HG03097 (cell line): ENCODE measurements around the gene C18orf32.
"Not testable (repeated sequence)": the region's sequence is repeated elsewhere in the genome, so short reads cannot be mapped to it uniquely, and the experiment has no call there.

Experiments
- ATAC-seq: cut with Tn5 transposase; IDR thresholded peaks from one replicate; pipeline ENCODE4 v1.9.1; 2021; ENCODE audit not compliant: unreplicated experiment, low FRiP score

C18orf32 gene

DNA sequence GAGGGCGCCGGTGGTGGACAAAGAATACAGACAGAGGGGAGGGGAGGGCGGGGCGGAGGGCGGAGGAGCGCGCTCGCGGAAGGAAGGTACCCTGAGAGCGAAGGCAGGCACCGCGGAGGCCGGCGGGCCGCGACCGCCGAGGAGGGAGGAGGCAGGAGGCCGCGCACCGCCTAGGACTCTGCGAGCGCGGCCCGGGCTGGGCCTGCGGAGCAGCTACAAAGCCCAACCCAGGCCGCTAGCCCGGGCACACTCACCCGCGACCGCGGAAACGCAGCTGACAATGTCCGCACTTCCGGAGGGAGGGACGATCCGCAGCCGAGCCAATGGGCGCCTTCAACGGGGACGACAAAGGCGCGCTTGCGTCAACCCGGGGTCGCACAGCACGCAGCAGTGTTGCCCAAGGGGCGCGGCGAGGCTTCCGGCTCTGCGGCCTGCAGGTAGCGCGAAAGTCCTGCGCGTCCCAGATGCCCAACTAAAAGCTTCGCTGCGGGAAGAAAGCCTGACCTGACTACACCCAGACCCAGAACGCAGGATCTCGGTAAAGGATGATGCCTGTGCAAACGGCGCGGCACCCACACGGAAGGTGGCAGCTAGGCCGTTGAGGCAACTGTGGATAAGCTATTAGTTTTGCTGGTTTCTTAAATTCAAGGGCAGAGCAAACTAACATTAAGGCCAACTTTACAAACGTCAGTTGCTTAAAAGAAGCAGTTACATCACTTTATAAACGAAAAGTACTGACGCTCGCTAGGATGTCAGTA, at the start of gene C18orf32:
Gene C18orf32 (minus strand): TSS at position 282 of the 758 bp plus-strand sequence. CDS start 3,486 bp downstream, outside the sequence.
- ATAC-seq, result peak; percentile 89

GRCh38 chr18:49534846-49535601, 48.0 kb upstream of the C18orf32 start:
- no peak for ATAC-seq

DNA sequence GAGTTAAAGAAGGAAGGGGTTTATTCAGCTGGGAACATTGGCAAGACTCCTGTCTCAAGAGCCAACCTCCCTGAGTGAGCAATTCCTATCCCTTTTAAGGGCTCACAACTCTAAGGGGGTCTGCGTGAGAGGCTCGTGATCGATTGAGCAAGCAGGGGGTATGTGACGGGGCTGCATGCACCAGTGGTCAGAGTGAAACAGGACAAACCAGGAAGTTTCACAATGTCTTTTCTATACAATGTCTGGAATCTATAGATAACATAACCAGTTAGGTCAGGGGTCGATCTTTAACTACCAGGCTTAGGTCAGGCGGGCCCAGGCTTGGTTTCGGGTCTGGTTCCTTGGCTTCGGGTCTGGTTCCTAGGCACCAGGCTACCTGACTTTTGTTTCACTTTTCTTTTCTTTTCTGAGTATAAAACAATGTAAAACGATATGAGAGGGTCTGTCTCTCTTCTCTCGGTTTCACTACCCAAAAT, 44.7 kb upstream of the C18orf32 start:
- ATAC-seq, result no peak

DNA sequence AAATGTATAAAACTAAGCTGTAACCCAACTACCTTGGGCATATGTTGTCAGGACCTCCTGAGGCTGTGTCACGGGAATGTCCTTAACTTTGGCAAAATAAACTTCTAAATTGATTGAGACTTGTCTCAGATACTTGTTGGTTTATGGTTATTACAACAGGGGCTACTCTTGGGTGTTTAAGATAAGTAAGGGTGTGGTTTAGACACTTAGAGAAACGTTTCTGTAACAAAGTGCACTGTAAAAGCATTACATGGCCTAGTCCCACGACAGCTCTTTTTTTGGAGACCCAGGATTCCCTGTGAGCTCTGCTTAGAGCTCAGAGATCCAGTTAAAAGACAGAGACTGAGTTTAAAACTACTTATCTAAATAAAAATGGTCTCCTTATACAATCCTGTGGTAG, 42.6 kb upstream of the C18orf32 start:
- no peak for ATAC-seq

- ATAC-seq, result no peak
Measured at GRCh38 chr18:49527631-49528327, 40.7 kb upstream of the C18orf32 start.

GRCh38 chr18:49525981-49526380, 38.9 kb upstream of the C18orf32 start:
- no peak for ATAC-seq

DNA sequence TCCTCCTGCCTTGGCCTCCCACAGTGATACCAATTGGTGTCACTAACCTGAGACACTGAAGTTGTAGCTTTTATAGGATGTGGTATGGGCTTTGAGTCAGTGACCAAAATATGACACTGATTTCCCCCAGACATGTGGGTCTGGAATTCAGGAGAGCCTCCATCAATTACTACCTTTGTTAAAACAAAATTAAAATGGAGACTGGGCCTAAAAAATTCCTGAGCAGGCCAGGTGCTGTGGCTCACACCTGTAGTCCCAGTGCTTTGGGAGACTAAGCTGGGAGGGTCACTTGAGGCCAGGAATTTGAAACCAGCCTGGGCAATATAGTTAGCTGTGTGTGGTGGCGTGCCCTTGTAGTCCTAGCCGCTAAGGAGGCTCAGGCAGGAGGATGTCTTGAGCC, 37.9 kb upstream of the C18orf32 start:
- ATAC-seq, result no peak

DNA sequence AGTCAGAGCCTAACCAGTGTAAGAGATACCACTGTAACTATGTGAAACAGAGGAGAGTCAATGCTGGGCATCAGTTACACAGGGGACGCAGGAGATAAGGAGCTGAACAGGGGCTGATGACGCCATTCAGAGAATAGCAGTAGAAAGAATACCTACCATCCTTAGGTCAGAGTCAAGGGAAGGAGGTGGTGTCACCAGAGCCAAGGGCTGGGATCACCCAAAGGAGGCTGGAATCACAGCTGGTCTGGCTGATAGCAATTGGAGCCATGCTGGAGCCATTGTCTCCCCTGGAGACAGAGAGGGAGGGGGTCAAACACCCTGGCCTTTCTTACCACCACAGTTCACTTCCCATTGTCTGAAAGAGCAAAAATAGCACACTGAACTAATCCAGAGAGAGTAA, 37.3 kb upstream of the C18orf32 start:
- no peak for ATAC-seq

DNA sequence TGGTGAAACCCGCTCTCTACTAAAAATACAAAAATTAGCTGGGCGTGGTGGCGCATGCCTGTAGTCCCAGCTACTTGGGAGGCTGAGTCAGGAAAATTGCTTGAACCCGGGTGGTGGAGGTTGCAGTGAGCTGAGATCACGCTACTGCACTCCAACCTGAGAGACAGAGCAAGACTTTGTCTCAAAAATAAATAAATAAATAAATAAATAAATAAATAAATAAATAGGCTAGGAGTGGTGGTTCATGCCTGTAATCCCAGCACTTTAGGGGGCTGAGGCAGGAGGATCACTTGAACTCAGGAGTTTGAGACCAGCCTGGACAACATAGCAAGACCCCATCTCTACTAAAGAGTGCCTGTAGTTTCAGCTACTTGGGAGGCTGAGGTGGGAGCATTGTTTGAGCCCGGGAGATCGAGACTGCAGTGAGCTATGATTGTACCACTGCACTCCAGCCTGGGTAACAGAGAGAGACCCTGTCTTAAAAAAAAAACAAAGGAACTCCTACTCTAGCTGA, 36.6 kb upstream of the C18orf32 start:
- ATAC-seq, result not testable (repeated sequence)

DNA sequence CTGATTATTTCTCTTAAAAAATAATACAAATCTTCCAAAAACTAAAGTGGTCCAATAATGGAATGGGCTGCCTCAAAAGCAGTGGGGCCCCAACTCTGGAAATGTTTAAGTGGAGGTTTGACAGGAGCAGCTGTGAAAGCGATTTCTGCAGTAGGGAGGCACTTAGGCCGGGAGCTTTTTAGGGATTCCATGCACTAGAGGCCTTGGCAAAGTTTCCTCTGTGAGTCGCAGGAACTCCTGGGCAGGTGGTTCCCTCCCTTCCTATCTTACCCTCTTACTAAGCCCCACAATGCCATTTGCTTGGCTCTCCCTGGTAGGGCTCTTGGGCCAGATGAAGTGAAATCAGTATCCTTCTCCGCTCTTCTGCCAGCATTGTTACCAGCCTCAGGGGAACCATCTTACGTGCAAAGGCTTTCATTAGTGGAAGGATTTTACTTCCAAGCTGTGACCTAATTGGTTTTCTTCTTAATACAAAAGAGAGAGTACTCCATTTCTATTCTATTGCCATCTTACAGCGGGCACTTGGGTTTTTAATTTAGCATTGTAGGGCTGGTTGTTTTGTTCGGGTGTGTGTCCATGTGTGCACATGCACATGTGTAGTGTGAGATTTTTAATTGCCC, 34.3 kb upstream of the C18orf32 start:
- ATAC-seq, result no peak

DNA sequence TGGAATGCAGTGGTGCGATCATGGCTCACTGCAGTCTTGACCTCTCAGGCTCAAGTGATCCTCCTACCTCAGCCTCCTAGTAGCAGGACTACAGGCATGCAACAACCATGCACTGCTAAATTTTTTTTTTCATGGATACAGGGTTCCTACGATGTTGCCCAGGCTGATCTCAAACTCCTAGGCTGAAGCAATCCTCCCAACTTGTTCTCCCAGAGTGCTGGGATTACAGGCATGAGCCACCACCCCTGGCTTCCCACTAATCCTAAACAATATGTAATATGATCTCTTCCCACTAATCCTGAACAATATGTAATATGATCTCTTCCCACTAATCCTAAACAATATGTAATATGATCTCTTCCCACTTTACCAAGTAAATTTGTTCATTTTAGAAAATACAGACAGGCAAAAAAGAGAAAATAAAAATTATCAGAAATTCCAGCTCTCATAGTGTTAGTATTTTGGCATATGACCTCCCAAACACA, 33.7 kb upstream of the C18orf32 start:
- no peak for ATAC-seq

- ATAC-seq, result no peak
Measured at GRCh38 chr18:49519101-49519971, 32.3 kb upstream of the C18orf32 start.

DNA sequence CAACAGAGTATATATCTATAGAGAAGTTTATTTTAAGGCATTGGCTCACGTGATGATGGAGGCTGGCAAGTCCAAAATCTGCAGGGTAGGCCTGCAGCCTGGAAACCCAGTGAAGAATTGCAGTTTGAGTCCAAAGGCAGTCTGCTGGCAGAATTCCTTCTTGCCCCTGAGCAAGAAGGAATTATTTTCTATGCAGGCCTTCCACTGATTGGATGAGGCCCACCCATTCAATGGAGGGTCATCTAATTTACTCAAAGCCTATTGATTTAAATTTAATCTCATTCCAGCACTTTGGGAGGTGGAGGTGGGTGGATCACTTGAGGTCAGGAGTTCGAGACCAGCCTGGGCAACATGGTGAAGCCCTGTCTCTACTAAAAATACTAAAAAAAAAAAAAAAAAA, 30.4 kb upstream of the C18orf32 start:
- no peak for ATAC-seq

DNA sequence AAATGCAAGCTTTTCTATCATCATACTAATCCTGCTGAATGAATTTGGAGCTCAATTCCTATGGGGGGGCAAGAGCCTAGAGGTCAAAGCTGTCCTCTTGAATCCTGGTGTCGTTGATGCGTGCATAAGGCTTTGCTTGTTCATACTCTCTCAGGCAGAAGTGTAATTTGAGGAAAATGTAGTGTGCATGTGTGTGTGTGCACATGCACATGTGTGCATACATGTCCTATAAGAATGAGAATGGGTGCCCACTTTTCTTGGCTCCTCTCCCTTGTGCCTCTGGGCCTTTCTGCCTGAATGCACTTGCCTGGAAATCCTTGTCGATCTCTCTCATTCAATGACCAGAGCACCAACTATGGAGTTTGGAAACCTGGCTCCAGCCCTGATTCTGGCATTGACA, 28.5 kb upstream of the C18orf32 start:
- ATAC-seq, result no peak

DNA sequence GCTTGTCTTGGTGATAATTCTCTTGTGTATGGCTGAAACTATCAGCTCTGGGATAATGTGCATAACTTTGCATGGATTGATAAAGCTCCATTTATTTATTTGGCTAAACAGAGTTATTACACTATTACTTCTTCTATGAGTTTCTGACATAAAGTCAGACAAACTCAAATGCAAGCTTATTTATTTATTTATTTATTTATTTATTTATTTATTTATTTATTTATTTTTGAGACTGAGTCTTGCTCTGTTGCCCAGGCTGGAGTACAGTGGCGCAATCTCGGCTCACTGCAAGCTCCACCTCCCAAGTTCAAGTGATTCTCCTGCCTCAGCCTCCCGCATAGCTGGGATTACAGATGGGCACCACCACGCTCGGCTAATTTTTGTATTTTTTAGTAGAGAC, 28.0 kb upstream of the C18orf32 start:
- ATAC-seq, result not testable (repeated sequence)

DNA sequence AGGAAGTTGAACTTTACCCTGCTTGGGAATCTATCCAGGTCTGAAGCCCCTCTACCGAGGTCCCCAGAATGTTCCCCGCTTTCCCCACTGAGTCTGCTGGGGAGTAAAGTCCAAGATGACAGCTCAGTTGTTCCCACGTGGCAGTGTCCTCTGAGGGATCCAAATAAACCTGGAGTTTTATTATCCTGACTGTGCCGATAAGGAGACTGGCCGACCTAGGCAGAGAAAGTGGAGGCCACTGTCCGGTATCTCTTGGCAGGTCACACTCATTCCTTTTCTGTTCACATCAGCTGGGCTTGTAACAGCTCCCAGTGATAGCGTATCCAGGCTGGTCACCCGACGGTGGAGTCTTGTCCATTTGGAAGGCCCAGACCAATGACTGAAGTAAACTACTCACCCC, 27.5 kb upstream of the C18orf32 start:
- no peak for ATAC-seq

DNA sequence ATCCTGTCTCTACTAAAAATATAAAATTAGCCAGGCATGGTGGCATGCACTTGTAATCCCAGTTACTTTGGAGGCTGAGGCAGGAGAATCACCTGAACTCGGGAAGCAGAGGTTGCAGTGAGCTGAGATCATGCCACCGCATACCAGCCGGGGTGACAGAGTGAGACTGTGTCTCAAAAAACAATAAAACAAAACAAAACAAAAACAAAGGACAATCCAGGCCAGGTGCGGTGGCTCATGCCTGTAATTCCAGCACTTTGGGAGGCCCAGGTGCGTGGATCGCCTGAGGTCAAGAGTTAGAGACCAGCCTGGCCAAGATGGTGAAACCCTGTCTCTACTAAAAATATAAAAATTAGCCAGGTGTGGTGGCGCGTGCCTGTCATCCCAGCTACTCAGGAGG, 25.8 kb upstream of the C18orf32 start:
- not testable (repeated sequence) for ATAC-seq

- no peak for ATAC-seq
Measured at GRCh38 chr18:49510393-49511115, 23.5 kb upstream of the C18orf32 start.

- ATAC-seq, result not testable (repeated sequence)
Measured at GRCh38 chr18:49506438-49506837, 19.4 kb upstream of the C18orf32 start.
